Colonic mucosa (tissue), 4 donors: ENCODE results near the gene RABGGTA. TPM values are rescaled to one million over a fixed set of nuclear protein-coding genes. Genes with fewer than 3 reads are reported as not detected.

Experiments
- DNase-seq: peaks from one replicate; pipeline ENCODE4 v3.0.0-alpha.2; 2020
- H3K27ac ChIP-seq: fragments of 200-600 bp; one replicate; pipeline ENCODE4 v1.8.0; 2021
- H3K27me3 ChIP-seq: fragments of 200-600 bp; one replicate; pipeline ENCODE4 v1.8.0; 2021
- H3K36me3 ChIP-seq: fragments of 200-600 bp; one replicate; pipeline ENCODE4 v1.8.0; 2021
- H3K4me1 ChIP-seq: fragments of 200-600 bp; one replicate; pipeline ENCODE4 v1.8.0; 2021; ENCODE audit warnings: mild to moderate bottlenecking
- H3K4me3 ChIP-seq: fragments of 200-600 bp; one replicate; pipeline ENCODE4 v1.8.0; 2021
- H3K9ac ChIP-seq, 2 donors: one replicate each; pipeline ENCODE4 v1.7.0; 2013; ENCODE audit warnings: control low read depth in 2 of 2, low read depth in 2 of 2, low read length in 2 of 2
- H3K9me3 ChIP-seq: fragments of 200-600 bp; one replicate; pipeline ENCODE4 v1.8.0; 2021
- intact Hi-C: fragments of 100-400 bp; cut with DNase I; formaldehyde crosslinking; loops from one replicate; pipeline ENCODE4 v1.14.1; 2022
- total RNA-seq, 2 donors: library from RNA; stranded (reverse); fragmentation: NEBNext Ultra II Directional in 1 of 2; extraction: Animal tissue kit (Norgen Biotek cat#: 25700) in 1 of 2; gene quantifications; one replicate each; pipeline ENCODE4 v1.2.1, GENCODE V29; 2021
- TF ChIP-seq, protein P1 (sequence below): fragments of 200-600 bp; IDR thresholded peaks from one replicate; pipeline ENCODE4 v1.8.0; 2022; ENCODE audit warnings: antibody characterized with exemption, mild to moderate bottlenecking
- donor health status: healthy.
- donor health status: DM: no; HTN: no; CAD: no.
- donor health status: DM: no; HTN: no; CAD: no.

Gene RABGGTA
- total RNA-seq, 2 donors from 2014 or later: 37.3 to 38.3 TPM

DNA sequence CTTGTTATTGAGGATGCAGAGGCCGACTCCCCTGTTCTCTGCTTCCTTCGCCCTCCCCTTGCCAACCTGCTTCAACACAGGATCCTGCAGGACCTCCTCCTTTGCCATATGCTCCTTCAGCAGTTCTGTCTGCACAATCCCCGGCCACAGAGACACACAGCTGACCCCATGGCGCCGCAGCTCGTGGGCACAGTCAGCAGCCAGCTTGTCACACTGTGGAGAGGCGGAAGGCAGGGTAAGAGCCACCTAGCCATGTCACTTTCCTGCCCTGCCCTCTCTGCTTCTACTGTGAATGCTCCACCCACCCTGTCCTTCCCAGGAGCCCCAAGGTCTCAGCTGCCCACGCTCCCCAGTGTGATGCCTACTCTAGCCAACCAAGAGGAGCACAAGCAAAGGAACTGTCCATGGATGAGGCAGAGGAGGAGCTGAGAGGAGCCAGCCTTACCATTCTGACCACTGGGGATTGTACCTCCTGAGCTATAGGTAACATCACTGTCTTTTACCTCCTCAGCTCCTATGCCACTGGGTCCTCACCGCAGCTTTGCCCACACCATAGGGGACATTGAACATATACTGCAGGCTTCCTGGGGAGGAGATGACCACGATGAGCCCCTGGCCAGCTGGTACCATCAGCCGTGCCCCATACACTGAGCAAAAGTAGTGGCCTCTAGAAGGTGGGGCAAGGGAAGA, 20.9 kb upstream of the RABGGTA start:
- Histone ChIP-seq H3K9ac (no peak overlapping the region), H3K4me1 (peaks cover 7% of the 10 kb centered on the region), H3K9me3 (no peaks in the 10 kb centered on the region), H3K27me3 (no peaks in the 10 kb centered on the region), H3K4me3 (no peak overlapping the region), H3K27ac (no peak overlapping the region), H3K36me3 (peaks cover 8% of the 10 kb centered on the region)
- intact Hi-C loops: loop anchor here (2.0 kb wide), 1 partner anchor 47 kb away; no protein-coding TSS in a partner anchor
- DNase-seq: no peak
- TF ChIP-seq, protein P1, sequence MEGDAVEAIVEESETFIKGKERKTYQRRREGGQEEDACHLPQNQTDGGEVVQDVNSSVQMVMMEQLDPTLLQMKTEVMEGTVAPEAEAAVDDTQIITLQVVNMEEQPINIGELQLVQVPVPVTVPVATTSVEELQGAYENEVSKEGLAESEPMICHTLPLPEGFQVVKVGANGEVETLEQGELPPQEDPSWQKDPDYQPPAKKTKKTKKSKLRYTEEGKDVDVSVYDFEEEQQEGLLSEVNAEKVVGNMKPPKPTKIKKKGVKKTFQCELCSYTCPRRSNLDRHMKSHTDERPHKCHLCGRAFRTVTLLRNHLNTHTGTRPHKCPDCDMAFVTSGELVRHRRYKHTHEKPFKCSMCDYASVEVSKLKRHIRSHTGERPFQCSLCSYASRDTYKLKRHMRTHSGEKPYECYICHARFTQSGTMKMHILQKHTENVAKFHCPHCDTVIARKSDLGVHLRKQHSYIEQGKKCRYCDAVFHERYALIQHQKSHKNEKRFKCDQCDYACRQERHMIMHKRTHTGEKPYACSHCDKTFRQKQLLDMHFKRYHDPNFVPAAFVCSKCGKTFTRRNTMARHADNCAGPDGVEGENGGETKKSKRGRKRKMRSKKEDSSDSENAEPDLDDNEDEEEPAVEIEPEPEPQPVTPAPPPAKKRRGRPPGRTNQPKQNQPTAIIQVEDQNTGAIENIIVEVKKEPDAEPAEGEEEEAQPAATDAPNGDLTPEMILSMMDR: no peak

DNA sequence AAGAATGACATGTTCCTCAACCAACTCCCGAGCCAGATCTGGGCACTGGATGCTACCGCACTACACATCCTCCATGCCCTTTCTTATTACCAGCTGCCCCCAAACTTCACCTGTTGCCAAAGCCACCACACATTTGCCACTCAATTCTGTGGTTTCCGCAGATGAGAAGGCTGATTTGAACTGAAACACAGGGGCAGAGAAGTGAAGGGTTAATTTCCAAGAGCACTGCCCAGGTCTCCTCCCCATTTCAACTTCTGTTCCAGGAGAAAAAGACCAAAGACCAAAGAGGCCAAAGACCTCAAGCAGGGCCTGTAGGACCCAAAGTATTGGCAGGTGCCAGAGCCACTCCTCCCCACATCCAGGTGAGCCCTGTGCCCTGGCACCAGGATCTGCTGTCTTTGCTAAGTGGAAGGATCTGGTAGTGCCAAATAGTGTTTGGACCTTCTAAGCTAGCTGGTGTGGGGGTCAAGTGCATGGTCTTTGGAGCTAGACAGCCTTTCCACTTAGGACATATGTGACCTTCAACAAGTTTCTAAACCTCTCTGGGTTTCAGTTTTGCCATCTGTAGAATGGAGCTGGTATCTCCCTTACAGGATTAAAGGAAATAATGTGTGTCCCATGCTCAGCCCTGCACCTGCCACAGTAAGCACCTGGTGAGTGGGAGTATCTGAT, 20.2 kb upstream of the RABGGTA start:
- intact Hi-C loops: loop anchor here (2.0 kb wide), 1 partner anchor 47 kb away; no protein-coding TSS in a partner anchor
- TF ChIP-seq, protein P1: no peak
- Histone ChIP-seq H3K4me3 (no peak overlapping the region), H3K27me3 (no peaks in the 10 kb centered on the region), H3K4me1 (peaks cover under 1% of the 10 kb centered on the region), H3K27ac (no peak overlapping the region), H3K9ac (no peak overlapping the region), H3K9me3 (no peaks in the 10 kb centered on the region), H3K36me3 (peaks cover 8% of the 10 kb centered on the region)
- DNase-seq: no peak

GRCh38 chr14:24290746-24291145, 19.3 kb upstream of the RABGGTA start:
- intact Hi-C loops: no loop called here
- no peak for DNase-seq
- Histone ChIP-seq H3K27ac (no peak overlapping the region), H3K9me3 (no peaks in the 10 kb centered on the region), H3K4me1 (no peaks in the 10 kb centered on the region), H3K4me3 (no peak overlapping the region), H3K27me3 (no peaks in the 10 kb centered on the region), H3K36me3 (peaks cover 8% of the 10 kb centered on the region), H3K9ac (no peak overlapping the region)
- TF ChIP-seq, protein P1: no peak

DNA sequence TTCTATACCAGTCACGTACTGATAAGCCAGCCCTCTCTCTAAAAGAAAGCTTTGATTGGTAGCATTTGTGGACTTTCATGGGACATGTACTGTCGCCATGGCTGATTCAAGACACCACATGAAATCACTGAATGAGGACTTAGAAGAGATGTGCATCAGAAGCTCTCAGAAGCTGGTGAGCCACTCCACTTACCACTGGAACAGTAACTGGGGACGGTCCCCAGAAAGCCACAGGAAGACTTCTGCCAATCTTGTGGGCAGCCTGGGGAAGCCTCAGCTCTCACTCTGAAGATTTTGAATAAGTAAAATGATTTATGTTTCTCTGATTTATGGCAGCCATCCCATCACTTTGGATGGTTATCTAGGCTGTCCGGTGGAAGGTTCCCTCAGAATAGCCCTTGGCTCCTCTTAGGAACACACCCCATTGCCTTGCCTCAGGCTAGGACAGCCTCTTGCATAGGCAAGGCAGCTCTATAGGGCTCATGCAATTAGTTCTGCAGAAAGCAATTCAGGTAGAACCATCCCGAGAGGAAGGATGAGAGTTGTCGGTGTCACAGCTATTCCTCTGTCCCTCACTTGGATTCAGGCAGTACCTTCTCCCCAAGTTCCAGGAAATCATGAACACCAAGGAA, 18.4 kb upstream of the RABGGTA start:
- no peaks in the 10 kb centered on the region for H3K4me1 ChIP-seq
- no peak overlapping the region for H3K27ac ChIP-seq
- H3K27me3 ChIP-seq: no peaks in the 10 kb centered on the region
- no peak overlapping the region for H3K4me3 ChIP-seq
- H3K9ac ChIP-seq: no peak overlapping the region
- TF ChIP-seq, protein P1: no peak
- peaks cover 3% of the 10 kb centered on the region for H3K36me3 ChIP-seq
- DNase-seq: no peak
- intact Hi-C loops: no loop called here
- no peaks in the 10 kb centered on the region for H3K9me3 ChIP-seq

DNA sequence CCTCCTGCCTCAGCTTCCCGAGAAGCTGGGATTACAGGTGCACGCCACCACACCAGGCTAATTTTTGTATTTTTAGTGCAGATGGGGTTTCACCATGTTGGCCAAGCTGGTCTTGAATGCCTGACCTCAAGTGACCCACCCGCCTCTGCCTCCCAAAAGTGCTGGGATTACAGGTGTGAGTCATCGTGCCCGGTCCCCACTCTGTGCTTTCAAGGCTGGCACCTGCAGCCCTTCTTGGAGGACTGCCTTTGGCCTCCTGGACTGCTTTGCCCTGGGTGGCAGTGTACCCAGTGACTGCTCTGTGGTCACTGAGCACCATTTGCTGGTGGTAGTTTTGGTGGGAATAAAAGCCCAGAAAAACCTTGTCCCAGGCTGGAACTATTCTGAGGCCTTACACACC, 15.6 kb upstream of the RABGGTA start:
- TF ChIP-seq, protein P1: no peak
- Histone ChIP-seq H3K4me3 (no peak overlapping the region), H3K9ac (no peak overlapping the region), H3K27me3 (no peaks in the 10 kb centered on the region), H3K27ac (no peak overlapping the region), H3K9me3 (no peaks in the 10 kb centered on the region), H3K36me3 (no peaks in the 10 kb centered on the region), H3K4me1 (no peaks in the 10 kb centered on the region)
- intact Hi-C loops: no loop called here
- DNase-seq: no peak
